HG03097 (cell line): ENCODE measurements around the gene POLR1D.

Experiments
- ATAC-seq: cut with Tn5 transposase; IDR thresholded peaks from one replicate; pipeline ENCODE4 v1.9.1; 2021; ENCODE audit not compliant: unreplicated experiment, low FRiP score

POLR1D gene

DNA sequence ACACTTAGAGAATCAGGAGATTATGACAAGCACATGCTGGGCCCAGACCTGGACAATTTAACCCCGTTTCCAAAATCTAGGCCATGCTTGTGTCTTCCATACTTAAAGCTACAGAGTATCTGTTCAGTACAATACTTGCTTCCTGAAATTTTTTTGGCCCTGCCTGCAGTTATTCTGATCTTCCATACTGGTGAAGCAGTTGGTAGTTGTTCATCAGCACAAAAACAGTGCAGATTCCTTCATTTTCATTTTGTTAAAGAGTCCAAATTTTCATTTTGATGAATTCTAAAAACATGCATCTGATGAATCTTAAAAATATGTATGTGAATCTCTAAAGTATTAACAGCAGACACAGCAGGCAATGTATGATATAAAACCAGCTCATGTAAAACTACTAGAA, 49.2 kb downstream of the POLR1D start:
- no peak for ATAC-seq

- no peak for ATAC-seq
Observed at GRCh38 chr13:27672025-27672424, 50.3 kb downstream of the POLR1D start.
